COLO829 (cell line): ENCODE data around the gene TMEM187.

ENCODE experiments used
- DNase-seq: peaks from one replicate; pipeline ENCODE4 v3.0.0; 2012; ENCODE audit warnings: low spot score

Gene TMEM187

GRCh38 chrX:153972368-153973126 lies at the start of gene TMEM187:
Gene TMEM187, plus strand, starts transcription at chrX:153972754. Its CDS starts 9,309 bp downstream, at chrX:153982063.
- peak; percentile 90 for DNase-seq

- DNase-seq: no peak
Measured at GRCh38 chrX:153922932-153923857, 49.4 kb upstream of the TMEM187 start.

- DNase-seq: peak; percentile 52
Measured at GRCh38 chrX:153924149-153924861, 48.2 kb upstream of the TMEM187 start.

GRCh38 chrX:153925387-153925738 lies 47.2 kb upstream of the TMEM187 start:
- DNase-seq: no peak

GRCh38 chrX:153925739-153926551 lies 46.6 kb upstream of the TMEM187 start, which contains the start of gene ARHGAP4:
Gene ARHGAP4, minus strand, starts transcription at chrX:153926264. Its CDS starts 62 bp downstream, at chrX:153926202.
- no peak for DNase-seq

- DNase-seq: no peak
Measured at GRCh38 chrX:153926552-153926857, 46.0 kb upstream of the TMEM187 start.

- no peak for DNase-seq
Measured at GRCh38 chrX:153926858-153927671, 45.5 kb upstream of the TMEM187 start.

- DNase-seq: no peak
Measured at GRCh38 chrX:153927672-153927921, 45.0 kb upstream of the TMEM187 start.

GRCh38 chrX:153927922-153928760 lies 44.4 kb upstream of the TMEM187 start:
- peak; percentile 97 for DNase-seq

GRCh38 chrX:153928846-153929245 lies 43.7 kb upstream of the TMEM187 start:
- DNase-seq: no peak

GRCh38 chrX:153929576-153929975 lies 43.0 kb upstream of the TMEM187 start:
- DNase-seq: no peak

- DNase-seq: no peak
Measured at GRCh38 chrX:153930011-153930910, 42.3 kb upstream of the TMEM187 start.

GRCh38 chrX:153931151-153931550 lies 41.4 kb upstream of the TMEM187 start:
- no peak for DNase-seq

- no peak for DNase-seq
Measured at GRCh38 chrX:153931748-153932147, 40.8 kb upstream of the TMEM187 start.

GRCh38 chrX:153932220-153932915 lies 40.2 kb upstream of the TMEM187 start:
- no peak for DNase-seq

GRCh38 chrX:153933748-153934147 lies 38.8 kb upstream of the TMEM187 start:
- DNase-seq: peak; percentile 40

GRCh38 chrX:153934148-153934761 lies 38.3 kb upstream of the TMEM187 start:
- no peak for DNase-seq

- DNase-seq: peak; percentile 53
Measured at GRCh38 chrX:153934762-153935325, 37.7 kb upstream of the TMEM187 start, which contains the start of gene NAA10. Gene NAA10, minus strand, starts transcription at chrX:153935037. Its CDS starts 133 bp downstream, at chrX:153934904.
